Measurements from ENCODE around the gene PLEKHB1.

The PLEKHB1 gene

DNA sequence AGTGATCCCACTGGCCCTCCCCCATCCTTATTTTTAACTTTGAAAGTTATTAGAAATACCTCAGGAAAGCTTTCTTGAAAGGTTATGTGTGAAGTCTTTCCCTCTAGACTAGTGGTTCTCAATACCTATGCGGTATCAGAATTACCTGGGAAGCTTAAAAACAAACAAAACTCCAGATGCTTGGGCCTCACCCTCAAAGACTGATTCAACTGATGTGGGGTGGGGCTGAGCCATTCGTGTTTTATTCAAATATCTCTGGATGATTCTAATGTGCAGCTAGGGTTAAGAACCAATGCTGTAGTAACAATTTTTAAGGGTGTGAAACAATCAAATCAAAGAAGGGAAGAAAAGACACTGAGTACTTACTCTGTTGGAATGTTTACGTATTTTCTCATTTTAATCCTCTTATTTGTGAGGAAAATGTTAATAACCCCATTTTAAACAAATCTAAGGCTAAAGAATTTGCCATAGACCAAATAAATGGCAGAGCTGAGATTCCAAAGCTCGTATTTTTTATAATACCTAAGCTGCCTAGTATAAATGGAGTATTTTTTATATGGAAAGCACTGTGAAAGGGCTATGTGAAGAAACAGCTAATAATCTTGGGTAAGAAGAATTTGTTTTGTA, 47.6 kb downstream of the PLEKHB1 start:
- DNase-seq, result no peak

DNA sequence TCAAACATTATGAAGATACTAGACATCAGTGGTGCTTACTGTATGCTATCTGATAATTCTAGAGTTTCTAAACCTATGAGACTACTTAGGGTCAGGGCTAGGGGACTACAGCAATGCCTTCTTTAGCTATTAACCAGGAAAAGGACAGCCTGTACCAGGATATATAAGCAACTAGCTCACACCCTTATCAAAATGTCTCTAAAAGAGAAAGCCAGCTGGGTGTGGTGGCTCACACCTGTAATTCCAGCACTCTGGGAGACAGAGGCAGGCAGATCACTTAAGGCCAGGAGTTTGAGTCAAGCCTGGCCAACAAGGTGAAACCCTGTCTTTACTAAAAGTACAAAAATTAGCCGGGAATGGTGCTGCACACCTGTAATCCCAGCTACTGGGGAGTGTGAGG, 58.7 kb downstream of the PLEKHB1 start:
- DNase-seq, result no peak

DNA sequence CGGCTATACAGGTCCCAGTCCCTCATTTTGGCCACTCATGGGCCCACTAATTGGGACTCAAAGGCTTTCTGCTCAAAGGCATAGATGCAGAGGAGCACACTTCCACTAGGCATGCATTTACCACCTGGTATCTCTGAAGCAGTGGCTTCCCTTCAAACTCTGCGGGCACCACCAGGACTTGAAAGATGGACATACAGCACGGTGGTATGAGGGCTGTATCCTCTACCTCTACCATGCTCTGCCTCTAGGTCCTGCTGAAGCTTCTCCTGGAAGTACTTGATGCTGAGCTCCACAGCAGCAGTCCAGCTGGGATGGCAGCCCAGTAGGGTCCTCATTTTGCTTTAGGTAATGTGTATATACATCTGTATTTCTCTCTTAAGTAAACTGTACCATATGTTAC, 64.6 kb downstream of the PLEKHB1 start:
- DNase-seq, result no peak

Measured in activated CD4-positive, CD25-positive, alpha-beta regulatory T cell treated with anti-CD3 and anti-CD28 coated beads, Interleukin-2, amount 50 U/mL, for 72 hours (primary cell).